H1 (cell line): Measurements from ENCODE around the gene ARSB. TPM values are rescaled to one million over a fixed set of nuclear protein-coding genes. Genes with fewer than 3 reads are reported as not detected.

ENCODE experiments used
- CTCF ChIA-PET: fragments of 300-600 bp; sonication (Branson Sonifier 250); formaldehyde crosslinking; loops from one replicate; lab custom pipeline; 2021; ENCODE audit not compliant: partially characterized antibody; lab: Charles Lee
- POLR2A ChIA-PET: fragments of 300-600 bp; sonication (Branson Sonifier 250); formaldehyde crosslinking; loops from one replicate; lab custom pipeline; 2021; ENCODE audit warnings: inconsistent platforms; ENCODE audit not compliant: partially characterized antibody; lab: Charles Lee
- DNase-seq, 2 experiments: peaks; one replicate each; pipeline versions ENCODE4 v3.0.0 to v3.0.0-alpha.2; 2010 to 2022; ENCODE audit warnings: low spot score in 2 of 2, low read depth in 1 of 2, mixed read lengths in 1 of 2
- FAIRE-seq: peaks from 2 replicates; lab custom pipeline; 2011; peaks lifted over from hg19 to GRCh38; lab: Jason Lieb, UNC
- H2AFZ ChIP-seq: 2 replicates; pipeline ENCODE4 v1.8.1; 2012; ENCODE audit warnings: low read length, inconsistent platforms
- H2AK5ac ChIP-seq: 2 replicates; pipeline ENCODE4 v1.6.1; 2013; ENCODE audit warnings: low read depth, low read length
- H2BK120ac ChIP-seq: replicated peaks from 2 replicates; pipeline ENCODE3; 2013; ENCODE audit warnings: low read depth, low read length, inconsistent platforms
- H2BK12ac ChIP-seq: 2 replicates; pipeline ENCODE4 v1.6.1; 2013; ENCODE audit warnings: low read depth, low read length
- H2BK15ac ChIP-seq: 2 replicates; pipeline ENCODE4 v1.6.1; 2013; ENCODE audit warnings: low read length
- H2BK20ac ChIP-seq: 2 replicates; pipeline ENCODE4 v1.6.1; 2013; ENCODE audit warnings: low read length
- H2BK5ac ChIP-seq: 2 replicates; pipeline ENCODE4 v1.6.1; 2013; ENCODE audit warnings: low read depth, low read length
- H3K14ac ChIP-seq: 2 replicates; pipeline ENCODE4 v1.6.1; 2013; ENCODE audit warnings: inconsistent platforms; ENCODE audit not compliant: insufficient read length
- H3K18ac ChIP-seq: 2 replicates; pipeline ENCODE4 v1.6.1; 2013; ENCODE audit warnings: low read length; ENCODE audit errors: extremely low read depth
- H3K23ac ChIP-seq: 2 replicates; pipeline ENCODE4 v1.6.1; 2013; ENCODE audit warnings: inconsistent platforms; ENCODE audit not compliant: insufficient read length
- H3K23me2 ChIP-seq: 2 replicates; pipeline ENCODE4 v1.6.1; 2013; ENCODE audit warnings: low read depth, low read length
- H3K27ac ChIP-seq: 2 replicates; pipeline ENCODE4 v1.6.1; 2011; ENCODE audit warnings: low read depth, low read length, inconsistent platforms
- H3K27me3 ChIP-seq, 4 experiments: replicated peaks in 1 of 4; 1 replicate in 1 of 4; 2 replicates in 3 of 4; pipeline versions ENCODE4 v1.6.1 to v1.8.1; 2011 to 2013; ENCODE audit warnings: low read length in 3 of 4, mild to moderate bottlenecking in 3 of 4, inconsistent platforms in 2 of 4, mixed read lengths in 2 of 4, moderate library complexity in 1 of 4; ENCODE audit not compliant: control insufficient read depth in 3 of 4, insufficient read depth in 3 of 4; ENCODE audit errors: extremely low read depth in 1 of 4
- H3K36me3 ChIP-seq, 4 experiments: 2 replicates each; pipeline versions ENCODE4 v1.6.1 to v1.8.1; 2011 to 2013; ENCODE audit warnings: mild to moderate bottlenecking in 4 of 4, low read length in 3 of 4, moderate library complexity in 2 of 4, control low read depth in 1 of 4, inconsistent platforms in 1 of 4; ENCODE audit not compliant: insufficient read depth in 4 of 4, control insufficient read depth in 2 of 4
- H3K4ac ChIP-seq: replicated peaks from 2 replicates; pipeline ENCODE3; 2013; ENCODE audit warnings: low read length, low read depth, mixed read lengths, inconsistent platforms; ENCODE audit not compliant: insufficient read length
- H3K4me1 ChIP-seq, 4 experiments: replicated peaks in 1 of 4; 1 replicate in 1 of 4; 2 replicates in 3 of 4; pipeline versions ENCODE4 v1.6.1 to v1.8.1; 2011 to 2013; ENCODE audit warnings: low read length in 3 of 4, inconsistent platforms in 2 of 4, mixed read lengths in 1 of 4; ENCODE audit not compliant: insufficient read depth in 4 of 4, control insufficient read depth in 3 of 4
- H3K4me2 ChIP-seq, 2 experiments: 2 replicates each; pipeline versions ENCODE4 v1.6.1 to v1.8.1; 2011 to 2013; ENCODE audit warnings: low read depth in 2 of 2, low read length in 2 of 2, control low read depth in 1 of 2, inconsistent platforms in 1 of 2, mild to moderate bottlenecking in 1 of 2; ENCODE audit not compliant: insufficient read depth in 1 of 2
- H3K4me3 ChIP-seq, 4 experiments: fragments of 200-600, 300-600 bp in 1 of 4; sonication (generic), shearing (Covaris generic), sonication (Bioruptor Twin) in 1 of 4; 2 replicates each; pipeline versions ENCODE4 v1.5.1 to v1.8.1; 2011 to 2016; ENCODE audit warnings: low read length in 4 of 4, low read depth in 3 of 4, control low read depth in 2 of 4, inconsistent platforms in 2 of 4, mild to moderate bottlenecking in 2 of 4, mixed read lengths in 1 of 4, moderate library complexity in 1 of 4; ENCODE audit not compliant: insufficient read depth in 2 of 4; ENCODE audit errors: extremely low read depth in 1 of 4
- H3K56ac ChIP-seq: replicated peaks from 2 replicates; pipeline ENCODE3; 2013; ENCODE audit warnings: low read depth, mild to moderate bottlenecking, mixed read lengths, low read length, inconsistent platforms; ENCODE audit not compliant: insufficient read length
- H3K79me1 ChIP-seq: 2 replicates; pipeline ENCODE4 v1.6.1; 2013; ENCODE audit warnings: low read depth, low read length, control low read depth
- H3K79me2 ChIP-seq, 2 experiments: 2 replicates each; pipeline versions ENCODE4 v1.6.1 to v1.8.1; 2012 to 2013; ENCODE audit warnings: low read length in 2 of 2, mild to moderate bottlenecking in 2 of 2, inconsistent platforms in 1 of 2; ENCODE audit not compliant: insufficient read depth in 2 of 2, control insufficient read depth in 1 of 2
- H3K9ac ChIP-seq, 4 experiments: replicated peaks in 1 of 4; 1 replicate in 1 of 4; 2 replicates in 3 of 4; pipeline versions ENCODE4 v1.6.1 to v1.8.1; 2011 to 2013; ENCODE audit warnings: low read depth in 3 of 4, low read length in 3 of 4, control low read depth in 2 of 4, mild to moderate bottlenecking in 2 of 4, moderate library complexity in 2 of 4, inconsistent platforms in 1 of 4; ENCODE audit errors: extremely low read depth in 1 of 4
- H3K9me3 ChIP-seq, 2 experiments: 2 replicates each; pipeline versions ENCODE4 v1.6.1 to v1.8.1; 2012 to 2013; ENCODE audit warnings: mild to moderate bottlenecking in 2 of 2, moderate library complexity in 2 of 2, control low read depth in 1 of 2, inconsistent platforms in 1 of 2, low read depth in 1 of 2, low read length in 1 of 2, mixed read lengths in 1 of 2; ENCODE audit not compliant: insufficient read depth in 2 of 2
- H4K20me1 ChIP-seq, 2 experiments: replicated peaks in 1 of 2; 2 replicates each; pipeline versions ENCODE3 to v1.8.1; 2011 to 2013; ENCODE audit warnings: inconsistent platforms in 2 of 2, low read length in 2 of 2, mild to moderate bottlenecking in 1 of 2; ENCODE audit not compliant: insufficient read depth in 2 of 2, control insufficient read depth in 1 of 2
- H4K5ac ChIP-seq: 2 replicates; pipeline ENCODE4 v1.6.1; 2013; ENCODE audit warnings: low read length, low read depth, mixed read lengths, inconsistent platforms; ENCODE audit not compliant: insufficient read length
- H4K8ac ChIP-seq: 2 replicates; pipeline ENCODE4 v1.8.0; 2013; ENCODE audit warnings: mild to moderate bottlenecking, moderate library complexity, low read length, inconsistent platforms; ENCODE audit not compliant: insufficient read depth; ENCODE audit errors: extremely low read depth
- H4K91ac ChIP-seq: replicated peaks from 2 replicates; pipeline ENCODE3; 2013; ENCODE audit warnings: low read length, mixed read lengths, inconsistent platforms; ENCODE audit not compliant: insufficient read length
- CEBPB ChIP-seq: IDR thresholded peaks from 2 replicates; pipeline ENCODE4 v1.6.1; 2012; ENCODE audit warnings: low read depth, low read length
- FOSL1 ChIP-seq: IDR thresholded peaks from 2 replicates; pipeline ENCODE4 v1.6.1; 2011; ENCODE audit warnings: mild to moderate bottlenecking, low read depth, low read length, moderate library complexity; ENCODE audit not compliant: insufficient read depth
- GTF2F1 ChIP-seq: IDR thresholded peaks from 2 replicates; pipeline ENCODE4 v1.6.1; 2012; ENCODE audit warnings: low read depth, low read length, improper control_type of control experiment, borderline replicate concordance
- RAD21 ChIP-seq, 2 experiments: IDR thresholded peaks in 1 of 2; conservative IDR thresholded peaks in 1 of 2; 2 replicates each; pipeline ENCODE4 v1.6.1; 2011; ENCODE audit warnings: low read depth in 2 of 2, low read length in 2 of 2, improper control_type of control experiment in 1 of 2, inconsistent platforms in 1 of 2, mild to moderate bottlenecking in 1 of 2, moderate library complexity in 1 of 2
- SIRT6 ChIP-seq: IDR thresholded peaks from one replicate; pipeline ENCODE4 v1.7.1; 2012; ENCODE audit warnings: low read length, inconsistent platforms
- SRF ChIP-seq: IDR thresholded peaks from 2 replicates; pipeline ENCODE4 v1.6.1; 2011; ENCODE audit warnings: mild to moderate bottlenecking, low read depth, low read length, moderate library complexity
- SUZ12 ChIP-seq: fragments of 200-600 bp; sonication (generic); IDR thresholded peaks from 2 replicates; pipeline ENCODE4 v1.6.1; 2012; ENCODE audit warnings: mild to moderate bottlenecking, inconsistent platforms, low read length, moderate library complexity, mixed read lengths
- TCF12 ChIP-seq: IDR thresholded peaks from 2 replicates; pipeline ENCODE4 v1.6.1; 2011; ENCODE audit warnings: low read depth, mild to moderate bottlenecking, low read length
- ZNF274 ChIP-seq: IDR thresholded peaks from 2 replicates; pipeline ENCODE4 v1.7.0; 2012; ENCODE audit warnings: low read length, borderline replicate concordance; ENCODE audit errors: extremely low read depth
- WGBS, 2 experiments: shearing (Covaris generic) in 1 of 2; methylation state at CpG; one replicate each; pipeline versions ENCODE4 v1.1.6 to v1.1.7; 2013 to 2015; ENCODE audit warnings: low lambda C conversion rate in 2 of 2, mixed read lengths in 2 of 2, inconsistent platforms in 1 of 2, low coverage in 1 of 2, missing lambda C conversion rate in 1 of 2; ENCODE audit not compliant: insufficient replicate concordance in 2 of 2, insufficient coverage in 1 of 2, insufficient read length in 1 of 2; ENCODE audit errors: extremely low coverage in 1 of 2, missing lambda C conversion rate in 1 of 2; 5-methylcytosine and 5-hydroxymethylcytosine counted together
- polyA plus RNA-seq, 7 experiments: library from polyadenylated mRNA; depleted of rRNA in 3 of 7; stranded (reverse) in 5 of 7; unstranded in 2 of 7; fragments of >200 nt in 5 of 7; fragments of 200-250 nt in 2 of 7; gene quantifications; 1 replicate in 5 of 7; 2 replicates in 1 of 7; 4 replicates in 1 of 7; pipeline versions ENCODE4 v1.2.1 to v1.2.3, GENCODE V29; 2011 to 2013; ENCODE audit warnings: missing spikeins in 2 of 7, mixed read lengths in 2 of 7
- total RNA-seq: library from RNA; stranded (reverse); fragmentation: NEBNext Ultra II Directional; extraction: Animal tissue kit (Norgen Biotek cat#: 25700); gene quantifications from 2 replicates; pipeline ENCODE4 v1.2.1, GENCODE V29; 2021
- TF ChIP-seq, protein P1 (sequence below), 3 experiments: IDR thresholded peaks; 1 replicate in 2 of 3; 2 replicates in 1 of 3; pipeline versions ENCODE4 v1.5.1 to v1.6.1; 2011; ENCODE audit warnings: low read length in 3 of 3, mild to moderate bottlenecking in 3 of 3, inconsistent platforms in 2 of 3, low read depth in 1 of 3, moderate library complexity in 1 of 3; ENCODE audit not compliant: insufficient read depth in 1 of 3; ENCODE audit errors: control extremely low read depth in 1 of 3

ARSB gene
- total and polyA plus RNA-seq, 2 of the 8 experiments (the other 6 are each of a cell fraction or from before 2014, with no cell fraction given): 6.4 to 13.9 TPM

DNA sequence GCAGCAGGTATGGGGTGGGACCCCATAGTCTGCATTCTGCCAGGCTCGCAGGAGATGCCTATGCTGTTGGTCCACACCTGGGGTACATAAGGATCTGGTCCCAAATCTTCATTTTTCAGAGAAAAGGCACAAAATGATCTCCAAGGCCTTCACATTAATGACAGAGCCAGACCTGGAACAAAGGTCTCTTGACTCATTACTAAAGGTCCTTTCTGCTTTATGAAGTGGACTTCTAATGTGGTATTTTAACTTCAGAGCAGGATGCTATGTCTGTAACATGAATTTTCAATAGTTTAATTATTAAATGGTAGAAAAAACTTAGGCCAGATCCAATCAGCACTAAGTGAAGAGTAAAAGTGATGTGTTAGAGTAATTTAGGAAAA lies 46.4 kb upstream of the ARSB start:
- Histone ChIP-seq H3K79me2 (no peaks in the 10 kb centered on the region), H3K14ac (no peak overlapping the region), H2AK5ac (no peak overlapping the region), H4K91ac (no peak overlapping the region), H3K36me3 (no peaks in the 10 kb centered on the region), H4K8ac (no peak overlapping the region), H3K4me1 (no peaks in the 10 kb centered on the region), H3K56ac (no peak overlapping the region), H3K23ac (no peak overlapping the region), H2BK120ac (no peak overlapping the region), H4K20me1 (no peaks in the 10 kb centered on the region), H3K79me1 (no peaks in the 10 kb centered on the region), H2AFZ (no peak overlapping the region), H3K4me2 (no peak overlapping the region), H3K23me2 (no peaks in the 10 kb centered on the region), H3K9ac (no peak overlapping the region), H3K4me3 (no peak overlapping the region), H2BK20ac (no peak overlapping the region), H3K9me3 (no peaks in the 10 kb centered on the region), H2BK5ac (no peak overlapping the region), H2BK15ac (no peak overlapping the region), H3K4ac (no peak overlapping the region), H4K5ac (no peak overlapping the region), H3K27ac (no peak overlapping the region), H3K27me3 (no peaks in the 10 kb centered on the region), H2BK12ac (no peak overlapping the region), H3K18ac (no peak overlapping the region)
- ChIA-PET CTCF (interaction anchor here (1.1 kb wide), 1 partner anchor 1052 kb away, joined by 3 read pairs; no protein-coding TSS in a partner anchor), POLR2A (no interaction called here)
- DNase-seq (no peak), FAIRE-seq (no peak)
- WGBS, 2 experiments: 94% methylated on average over 1 of the region's 1 CpG; no CpG with 5 or more reads in 1 of the 2 experiments
- no peak for TF ChIP-seq SRF
- no peak for TF ChIP-seq GTF2F1
- no peak for TF ChIP-seq RAD21 (IDR thresholded peaks at IDR 0.05 in 1 of 2, conservative IDR thresholded peaks at IDR 0.05 in 1 of 2; ENCODE audit: low read depth in 2 of 2, low read length in 2 of 2)
- no peak for TF ChIP-seq SIRT6
- TF ChIP-seq, protein P1, sequence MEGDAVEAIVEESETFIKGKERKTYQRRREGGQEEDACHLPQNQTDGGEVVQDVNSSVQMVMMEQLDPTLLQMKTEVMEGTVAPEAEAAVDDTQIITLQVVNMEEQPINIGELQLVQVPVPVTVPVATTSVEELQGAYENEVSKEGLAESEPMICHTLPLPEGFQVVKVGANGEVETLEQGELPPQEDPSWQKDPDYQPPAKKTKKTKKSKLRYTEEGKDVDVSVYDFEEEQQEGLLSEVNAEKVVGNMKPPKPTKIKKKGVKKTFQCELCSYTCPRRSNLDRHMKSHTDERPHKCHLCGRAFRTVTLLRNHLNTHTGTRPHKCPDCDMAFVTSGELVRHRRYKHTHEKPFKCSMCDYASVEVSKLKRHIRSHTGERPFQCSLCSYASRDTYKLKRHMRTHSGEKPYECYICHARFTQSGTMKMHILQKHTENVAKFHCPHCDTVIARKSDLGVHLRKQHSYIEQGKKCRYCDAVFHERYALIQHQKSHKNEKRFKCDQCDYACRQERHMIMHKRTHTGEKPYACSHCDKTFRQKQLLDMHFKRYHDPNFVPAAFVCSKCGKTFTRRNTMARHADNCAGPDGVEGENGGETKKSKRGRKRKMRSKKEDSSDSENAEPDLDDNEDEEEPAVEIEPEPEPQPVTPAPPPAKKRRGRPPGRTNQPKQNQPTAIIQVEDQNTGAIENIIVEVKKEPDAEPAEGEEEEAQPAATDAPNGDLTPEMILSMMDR (IDR thresholded peaks at IDR 0.05; ENCODE audit: control extremely low read depth in 1 of 3, insufficient read depth in 1 of 3, low read depth in 1 of 3, low read length in 3 of 3): no peak
- TF ChIP-seq SUZ12: no peak
- no peak for TF ChIP-seq FOSL1
- TF ChIP-seq ZNF274: no peak
- no peak for TF ChIP-seq CEBPB
- no peak for TF ChIP-seq TCF12
